HG02798 (cell line): ENCODE measurements around the gene AEBP1.
A peak's percentile ranks its signal among the peaks of the same experiment; 100 is the strongest.

Source experiments
- ATAC-seq: cut with Tn5 transposase; IDR thresholded peaks from one replicate; pipeline ENCODE4 v1.9.1; 2021; ENCODE audit warnings: mild to moderate bottlenecking; ENCODE audit not compliant: unreplicated experiment, poor library complexity

The AEBP1 gene

DNA sequence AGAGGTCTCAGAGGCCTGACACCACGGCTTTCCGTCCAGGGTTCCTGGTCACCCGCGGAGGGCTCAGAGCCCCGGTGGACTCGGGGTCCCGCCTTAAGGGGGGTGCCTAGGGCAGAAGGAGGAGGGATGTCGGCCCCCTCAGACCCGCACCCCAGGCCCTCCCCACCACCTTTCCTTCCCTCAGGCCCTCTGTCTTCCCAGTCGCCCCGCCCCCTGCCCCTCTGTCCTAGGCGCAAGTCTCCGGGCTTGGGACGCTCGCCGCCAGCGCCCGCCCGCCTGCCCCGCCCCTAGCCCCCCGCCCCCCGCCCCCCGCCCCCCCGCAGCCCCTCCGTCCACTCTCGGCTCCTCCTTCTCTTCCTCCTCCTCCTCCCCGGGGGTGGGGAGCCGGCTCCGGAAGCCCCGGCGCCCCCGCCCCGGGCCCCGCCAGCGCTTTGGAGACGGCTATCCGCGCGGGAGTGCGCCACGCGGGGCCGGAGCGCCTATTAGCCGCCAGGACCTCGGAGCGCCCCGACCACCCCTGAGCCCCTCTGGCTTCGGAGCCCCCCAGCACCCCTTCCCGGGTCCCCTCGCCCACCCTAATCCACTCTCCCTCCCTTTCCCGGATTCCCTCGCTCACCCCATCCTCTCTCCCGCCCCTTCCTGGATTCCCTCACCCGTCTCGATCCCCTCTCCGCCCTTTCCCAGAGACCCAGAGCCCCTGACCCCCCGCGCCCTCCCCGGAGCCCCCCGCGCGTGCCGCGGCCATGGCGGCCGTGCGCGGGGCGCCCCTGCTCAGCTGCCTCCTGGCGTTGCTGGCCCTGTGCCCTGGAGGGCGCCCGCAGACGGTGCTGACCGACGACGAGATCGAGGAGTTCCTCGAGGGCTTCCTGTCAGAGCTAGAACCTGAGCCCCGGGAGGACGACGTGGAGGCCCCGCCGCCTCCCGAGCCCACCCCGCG lies at the start of gene AEBP1:
Gene AEBP1 (plus strand): TSS at position 423 of the 937 bp plus-strand sequence. CDS start 321 bp downstream, at position 744.
- no peak for ATAC-seq

DNA sequence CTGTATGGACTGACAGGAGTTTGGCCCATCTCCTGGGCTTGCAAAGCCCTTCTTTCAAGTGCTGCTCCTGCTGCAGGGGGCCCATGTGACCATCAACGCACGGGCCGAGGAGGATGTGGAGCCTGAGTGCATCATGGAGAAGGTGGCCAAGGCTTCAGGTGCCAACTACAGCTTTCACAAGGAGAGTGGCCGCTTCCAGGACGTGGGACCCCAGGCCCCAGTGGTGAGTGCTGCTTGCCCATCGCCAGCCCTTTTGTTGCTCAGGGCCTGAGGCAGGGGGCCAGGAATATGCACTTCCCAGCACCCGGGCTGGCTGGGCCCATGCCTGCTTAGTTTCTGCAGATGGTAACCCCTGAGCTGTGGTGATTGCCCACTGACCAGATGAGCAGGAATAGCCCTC lies 47.5 kb upstream of the AEBP1 start:
- no peak for ATAC-seq

DNA sequence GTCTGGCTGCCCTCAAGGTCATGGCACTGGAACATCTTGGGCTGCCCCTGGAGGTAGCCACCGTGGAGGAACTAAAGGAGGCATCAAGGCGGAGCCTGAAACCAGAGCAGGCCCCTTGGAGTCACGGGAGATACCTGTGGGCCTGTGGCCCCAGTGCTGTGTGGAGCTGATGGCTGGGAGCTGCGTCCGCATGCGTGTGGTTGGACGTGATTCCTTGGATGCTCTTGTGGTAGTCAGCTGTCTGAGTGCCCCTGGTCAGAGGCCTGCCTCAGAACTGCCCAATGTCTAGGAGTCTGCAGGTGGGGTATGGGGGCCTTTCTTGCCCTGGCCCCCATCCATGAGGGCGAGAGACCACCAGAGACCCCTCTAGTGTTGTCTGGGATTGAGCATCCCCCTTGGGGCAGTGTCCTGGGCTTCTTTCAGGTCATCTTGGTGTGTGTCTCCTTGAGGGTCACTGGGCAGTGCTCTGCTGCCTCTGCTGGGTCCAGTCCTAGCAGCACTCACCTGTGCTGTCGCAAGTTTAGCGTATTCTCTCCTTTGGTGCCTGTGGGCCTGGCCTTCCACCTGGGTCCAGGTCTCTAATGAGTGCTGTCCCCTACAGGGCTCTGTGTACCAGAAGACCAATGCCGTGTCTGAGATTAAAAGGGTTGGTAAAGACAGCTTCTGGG lies 46.8 kb upstream of the AEBP1 start:
- no peak for ATAC-seq

- no peak for ATAC-seq
Observed at GRCh38 chr7:44057849-44058758, 46.0 kb upstream of the AEBP1 start.

DNA sequence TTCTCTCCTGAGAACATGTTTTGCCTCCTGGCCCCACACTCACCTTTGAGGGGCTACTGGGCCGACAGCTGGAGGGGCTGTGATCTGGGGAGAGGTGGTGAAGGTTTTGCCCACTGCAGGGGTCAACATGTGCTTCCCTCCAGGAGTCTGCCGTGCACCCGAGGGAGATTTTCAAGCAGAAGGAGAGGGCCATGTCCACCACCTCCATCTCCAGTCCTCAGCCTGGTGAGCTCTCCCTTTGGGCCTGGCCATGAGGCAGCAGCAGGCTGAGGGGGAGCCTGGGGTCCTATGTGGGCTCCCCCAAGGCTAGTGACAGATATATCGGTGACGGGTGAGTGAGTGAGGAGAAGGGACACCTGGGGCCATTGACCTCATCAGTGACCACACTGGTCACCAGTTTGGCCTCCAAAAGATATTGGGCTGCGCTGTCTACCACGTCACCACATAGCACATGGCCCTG lies 45.4 kb upstream of the AEBP1 start:
- ATAC-seq, result peak; percentile 5

GRCh38 chr7:44059219-44060090 lies 44.7 kb upstream of the AEBP1 start:
- peak; percentile 60 for ATAC-seq

DNA sequence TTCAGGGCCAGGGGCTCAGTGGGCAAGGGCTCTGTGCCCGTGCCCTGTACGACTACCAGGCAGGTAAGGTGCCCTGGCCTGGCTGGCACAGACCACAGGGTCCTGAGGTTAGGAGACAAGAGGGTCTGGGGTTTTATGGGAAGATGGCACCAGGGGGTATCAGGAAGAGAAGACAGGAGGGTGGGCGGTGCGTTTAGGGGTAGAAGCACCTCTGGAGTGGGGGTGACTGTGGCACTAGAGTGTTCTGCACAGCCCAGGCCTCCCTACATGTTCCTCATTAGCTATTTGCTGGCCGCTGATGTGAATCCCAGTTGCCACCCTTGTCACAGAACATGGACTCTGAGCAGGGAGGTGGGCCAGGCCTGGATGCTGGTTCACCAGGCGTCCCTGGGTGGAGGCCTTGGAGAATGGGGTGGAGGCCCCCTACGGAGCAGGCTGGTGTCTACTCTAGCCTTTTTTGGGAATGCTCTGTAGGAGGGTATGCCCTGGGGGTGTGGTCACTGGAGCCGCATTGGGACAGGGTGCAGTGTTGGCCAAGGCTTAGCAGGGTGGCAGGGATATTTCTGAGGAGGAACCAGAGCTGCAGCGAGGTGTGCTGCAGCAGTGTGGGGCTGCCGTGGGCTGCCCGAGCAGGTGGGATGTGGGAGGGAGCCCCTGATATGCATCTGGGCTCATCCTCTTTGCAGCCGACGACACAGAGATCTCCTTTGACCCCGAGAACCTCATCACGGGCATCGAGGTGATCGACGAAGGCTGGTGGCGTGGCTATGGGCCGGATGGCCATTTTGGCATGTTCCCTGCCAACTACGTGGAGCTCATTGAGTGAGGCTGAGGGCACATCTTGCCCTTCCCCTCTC lies 43.8 kb upstream of the AEBP1 start:
- no peak for ATAC-seq

DNA sequence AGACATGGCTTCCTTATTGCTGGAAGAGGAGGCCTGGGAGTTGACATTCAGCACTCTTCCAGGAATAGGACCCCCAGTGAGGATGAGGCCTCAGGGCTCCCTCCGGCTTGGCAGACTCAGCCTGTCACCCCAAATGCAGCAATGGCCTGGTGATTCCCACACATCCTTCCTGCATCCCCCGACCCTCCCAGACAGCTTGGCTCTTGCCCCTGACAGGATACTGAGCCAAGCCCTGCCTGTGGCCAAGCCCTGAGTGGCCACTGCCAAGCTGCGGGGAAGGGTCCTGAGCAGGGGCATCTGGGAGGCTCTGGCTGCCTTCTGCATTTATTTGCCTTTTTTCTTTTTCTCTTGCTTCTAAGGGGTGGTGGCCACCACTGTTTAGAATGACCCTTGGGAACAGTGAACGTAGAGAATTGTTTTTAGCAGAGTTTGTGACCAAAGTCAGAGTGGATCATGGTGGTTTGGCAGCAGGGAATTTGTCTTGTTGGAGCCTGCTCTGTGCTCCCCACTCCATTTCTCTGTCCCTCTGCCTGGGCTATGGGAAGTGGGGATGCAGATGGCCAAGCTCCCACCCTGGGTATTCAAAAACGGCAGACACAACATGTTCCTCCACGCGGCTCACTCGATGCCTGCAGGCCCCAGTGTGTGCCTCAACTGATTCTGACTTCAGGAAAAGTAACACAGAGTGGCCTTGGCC lies 43.0 kb upstream of the AEBP1 start:
- no peak for ATAC-seq

DNA sequence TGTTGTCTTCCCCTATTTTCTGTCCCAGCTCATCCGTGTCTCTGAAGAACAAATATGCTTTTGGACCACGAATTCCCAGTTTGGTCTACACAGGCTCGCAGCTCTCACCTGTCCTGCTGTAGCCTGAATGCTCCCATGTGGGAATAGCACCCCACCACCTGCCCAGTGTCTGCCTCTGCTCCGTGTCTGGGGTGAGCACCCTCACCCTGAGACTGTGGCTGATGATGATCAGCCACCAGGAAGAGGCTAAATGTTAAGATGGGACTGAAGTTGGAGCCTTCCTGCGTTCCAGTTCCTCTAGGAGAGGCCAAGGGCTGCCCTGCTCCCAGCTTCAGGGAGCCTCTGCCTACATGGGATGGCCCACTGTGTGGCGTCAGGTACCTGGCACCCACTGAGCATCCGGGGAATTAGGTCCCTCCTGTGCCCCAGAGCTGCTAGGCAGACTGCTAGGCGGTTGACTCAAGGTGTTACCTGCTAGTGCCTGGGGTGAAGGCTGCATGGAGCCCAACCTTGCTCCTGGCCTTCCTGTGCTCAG lies 42.4 kb upstream of the AEBP1 start:
- no peak for ATAC-seq

- no peak for ATAC-seq
Observed at GRCh38 chr7:44062180-44062902, 41.8 kb upstream of the AEBP1 start.

DNA sequence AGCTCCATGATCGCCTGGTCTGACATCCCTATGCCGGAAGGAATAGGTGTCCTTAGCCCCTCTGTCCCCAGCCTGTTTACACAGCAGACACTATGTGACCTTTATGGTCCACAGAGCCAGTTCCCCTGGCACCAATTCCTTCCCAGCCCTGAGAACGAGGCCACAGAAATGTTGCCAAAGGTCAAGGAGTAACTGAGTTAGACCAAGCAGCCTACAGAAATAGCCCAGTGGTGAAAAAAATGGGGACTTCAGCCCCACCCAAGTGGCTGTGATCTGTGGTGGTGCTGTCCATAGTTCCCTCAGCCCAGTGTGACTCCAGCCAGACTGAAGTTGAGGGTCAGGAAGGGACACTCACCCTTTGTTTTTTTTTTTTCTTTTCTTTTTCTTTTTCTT lies 41.2 kb upstream of the AEBP1 start:
- no peak for ATAC-seq

- no peak for ATAC-seq
Observed at GRCh38 chr7:44063547-44063893, 40.6 kb upstream of the AEBP1 start.

- no peak for ATAC-seq
Observed at GRCh38 chr7:44063894-44064651, 40.1 kb upstream of the AEBP1 start.

DNA sequence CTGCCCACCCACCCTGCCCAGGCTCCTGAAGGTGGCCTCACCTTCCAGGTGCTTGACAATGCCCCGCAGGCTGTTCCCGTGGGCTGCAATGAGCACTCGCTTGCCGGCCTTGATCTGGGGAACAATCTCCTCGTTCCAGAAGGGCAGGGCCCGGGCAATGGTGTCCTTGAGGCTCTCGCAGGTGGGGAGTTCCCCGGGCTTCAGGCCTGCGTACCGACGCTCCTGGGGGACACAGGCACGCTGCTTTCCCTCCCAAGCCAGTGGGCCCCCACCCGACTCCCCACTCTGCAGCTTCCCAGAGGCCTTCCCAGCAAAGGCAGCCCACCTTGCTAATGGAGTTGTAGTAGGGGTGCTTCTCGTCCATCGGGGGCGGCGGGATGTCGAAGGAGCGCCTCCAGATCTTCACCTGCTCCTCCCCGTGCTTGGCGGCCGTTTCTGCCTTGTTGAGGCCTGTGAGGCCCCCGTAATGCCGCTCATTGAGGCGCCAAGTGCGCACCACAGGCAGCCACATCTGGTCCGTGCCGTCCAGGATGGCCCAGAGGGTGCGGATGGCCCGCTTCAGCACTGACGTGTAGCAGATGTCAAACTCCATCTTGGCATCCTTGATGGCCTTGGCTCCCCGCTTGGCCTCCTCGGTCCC lies 39.2 kb upstream of the AEBP1 start:
- no peak for ATAC-seq

DNA sequence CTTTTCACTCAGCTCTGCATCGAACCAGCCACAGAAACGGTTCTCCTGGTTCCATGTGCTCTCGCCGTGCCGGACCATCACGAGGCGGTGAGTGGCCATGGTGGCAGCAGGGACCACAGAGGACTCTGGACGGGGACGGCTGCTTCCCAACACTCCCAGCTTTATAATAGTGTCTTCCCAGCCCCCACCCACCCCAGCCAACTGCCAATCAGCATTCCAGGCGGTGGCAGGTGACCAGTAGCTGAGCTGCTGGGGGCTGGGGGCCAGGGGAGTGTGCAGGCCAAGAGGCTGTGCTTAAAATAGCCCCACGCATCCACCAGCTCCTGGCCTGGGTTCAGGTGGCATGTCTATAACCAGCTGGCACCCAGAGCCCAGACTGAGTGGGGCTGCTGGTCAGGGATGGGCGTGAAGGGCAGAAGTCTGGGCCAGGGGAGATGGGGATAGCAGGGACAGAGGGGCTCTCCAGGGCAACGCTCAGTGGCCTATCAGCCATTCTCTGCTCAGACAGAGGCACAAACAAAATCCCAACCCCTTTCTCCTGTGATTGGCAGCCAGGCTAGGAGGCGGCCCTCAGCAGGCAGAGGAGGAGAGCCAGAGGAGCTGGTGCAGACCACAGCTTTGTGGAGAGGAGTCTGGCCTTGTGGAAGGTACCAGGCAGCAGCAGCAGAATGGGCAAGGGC lies 38.6 kb upstream of the AEBP1 start, which contains the start of gene PGAM2:
Gene PGAM2 (minus strand): TSS at position 137 of the 680 bp plus-strand sequence. CDS start 38 bp downstream, at position 99.
- ATAC-seq, result no peak
